ENCODE results near the gene LAMC3.

The LAMC3 gene

DNA sequence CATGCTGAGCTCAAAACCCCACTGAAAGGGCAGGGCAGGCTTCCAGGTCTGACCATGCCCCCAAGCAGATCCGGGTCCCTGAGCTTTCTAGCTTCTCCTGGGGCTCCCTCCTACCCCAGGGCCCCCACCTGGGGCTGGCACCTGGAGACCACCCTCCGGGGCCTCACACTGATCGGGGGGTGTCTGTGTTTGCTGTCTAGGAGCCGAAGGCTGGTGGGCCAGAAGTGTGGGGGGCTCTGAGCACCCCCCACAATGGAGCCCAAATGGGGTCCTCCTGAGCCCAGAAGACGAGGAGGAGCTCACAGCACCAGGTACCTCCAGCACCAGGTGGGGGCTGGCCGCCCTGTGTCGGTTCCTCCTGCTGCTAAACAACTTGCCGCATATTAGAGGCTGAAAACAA is 39.8 kb downstream of the LAMC3 start:
- DNase-seq = no peak

DNA sequence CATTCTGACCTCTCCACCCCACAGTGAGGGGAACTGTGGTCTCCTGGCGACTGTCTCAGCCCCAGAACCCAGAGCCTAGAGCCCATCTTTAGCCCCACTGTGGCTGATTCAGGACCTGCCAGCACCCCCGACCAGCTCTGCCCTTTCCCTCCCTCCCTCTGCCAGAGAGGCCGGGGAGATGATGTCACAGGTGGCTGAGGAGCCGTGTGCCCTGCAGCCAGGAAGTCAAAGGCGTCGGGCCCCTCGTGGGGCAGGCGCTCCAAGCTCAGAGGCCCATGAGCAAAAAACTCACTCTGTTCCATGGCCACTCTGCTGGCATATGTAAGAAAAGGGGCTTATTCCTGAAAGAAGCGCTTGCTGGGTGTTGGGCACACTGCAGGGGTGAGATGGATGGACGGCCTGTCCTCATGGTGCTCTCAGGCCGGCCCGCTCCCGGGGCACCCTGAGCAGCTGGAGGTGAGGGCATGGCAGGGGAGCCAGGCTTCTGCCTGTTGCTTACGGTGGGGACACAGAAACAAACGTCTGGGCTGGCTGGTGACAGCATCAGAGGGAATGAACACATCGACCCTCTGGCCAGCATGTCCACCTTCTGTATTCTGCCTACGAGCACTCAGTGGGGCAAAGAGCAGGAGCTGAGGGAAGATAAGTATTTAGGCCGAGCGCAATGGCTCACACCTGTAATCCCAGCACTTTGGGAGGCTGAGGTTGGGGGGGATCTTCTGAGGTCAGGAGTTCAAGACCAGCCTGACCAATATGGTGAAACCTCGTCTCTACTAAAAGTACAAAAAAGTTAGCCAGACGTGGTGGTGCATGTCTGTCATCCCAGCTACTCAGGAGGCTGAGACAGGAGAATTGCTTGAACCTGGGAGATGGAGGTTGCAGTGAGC is 41.1 kb downstream of the LAMC3 start:
- no peak for DNase-seq

DNA sequence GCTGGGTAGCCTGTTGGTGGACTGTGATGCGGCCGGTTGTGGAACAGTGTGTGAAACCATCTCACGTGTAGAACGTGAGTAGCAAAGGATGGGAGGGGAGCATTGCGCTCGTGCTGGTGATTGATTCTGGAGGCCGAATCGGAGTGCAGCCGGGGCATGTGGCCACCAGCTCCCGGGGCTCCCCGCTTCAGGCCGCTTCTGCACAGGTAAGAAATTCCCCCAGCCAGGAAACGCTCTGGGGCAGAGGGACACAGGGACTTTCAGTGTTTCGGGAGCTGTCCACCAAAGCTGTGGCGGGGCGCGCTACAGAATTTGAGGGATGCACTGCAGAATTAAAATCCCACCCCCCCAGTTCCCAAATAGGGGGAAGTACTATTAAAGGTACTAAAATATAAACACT is 41.9 kb downstream of the LAMC3 start:
- DNase-seq = no peak

DNA sequence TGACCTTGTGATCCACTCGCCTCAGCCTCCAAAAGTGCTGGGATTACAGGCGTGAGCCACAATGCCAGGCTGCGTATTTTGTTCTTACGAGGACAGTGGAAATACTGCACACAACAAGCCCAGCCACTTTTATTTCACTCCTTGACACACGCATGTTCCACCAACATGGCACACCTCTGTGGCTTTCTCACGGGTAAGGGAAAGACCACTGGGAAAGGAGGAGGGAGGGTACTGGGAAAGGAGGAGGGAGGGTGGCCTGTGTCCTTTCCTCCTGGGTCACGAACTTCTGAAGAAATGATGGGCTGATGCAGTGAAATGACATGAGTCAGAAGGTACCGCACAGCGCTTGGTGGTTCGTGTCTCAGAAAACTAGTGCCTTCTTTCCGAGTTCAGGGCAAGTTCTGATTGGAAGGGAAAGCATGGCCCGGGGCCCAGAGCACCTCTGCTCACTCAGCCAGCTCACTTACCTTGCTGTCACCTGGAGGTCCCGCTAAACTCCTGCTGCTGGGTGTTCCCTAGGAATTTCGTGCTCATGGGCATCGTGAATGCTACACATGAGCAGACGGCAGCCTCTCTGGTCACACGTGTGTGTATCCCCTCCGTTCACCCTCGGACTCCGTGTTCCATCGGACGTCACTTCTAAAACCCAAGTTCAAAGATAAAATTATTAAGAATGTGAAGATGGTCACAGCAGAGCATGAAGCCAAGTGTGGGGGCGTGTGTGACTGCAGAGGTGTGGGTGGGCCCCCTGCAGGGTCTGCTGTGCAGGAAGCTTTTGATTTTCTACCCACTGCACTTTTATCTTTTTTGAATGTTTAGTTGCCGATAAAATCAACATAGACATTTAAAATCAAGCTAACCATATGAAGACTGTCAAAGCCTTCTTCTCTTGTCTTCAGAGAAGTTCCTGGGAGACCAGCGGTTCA is 42.9 kb downstream of the LAMC3 start:
- DNase-seq = no peak

GRCh38 chr9:131053896-131054295 is 44.9 kb downstream of the LAMC3 start:
- DNase-seq = no peak

GRCh38 chr9:131056781-131057506 is 48.0 kb downstream of the LAMC3 start:
- no peak for DNase-seq

DNA sequence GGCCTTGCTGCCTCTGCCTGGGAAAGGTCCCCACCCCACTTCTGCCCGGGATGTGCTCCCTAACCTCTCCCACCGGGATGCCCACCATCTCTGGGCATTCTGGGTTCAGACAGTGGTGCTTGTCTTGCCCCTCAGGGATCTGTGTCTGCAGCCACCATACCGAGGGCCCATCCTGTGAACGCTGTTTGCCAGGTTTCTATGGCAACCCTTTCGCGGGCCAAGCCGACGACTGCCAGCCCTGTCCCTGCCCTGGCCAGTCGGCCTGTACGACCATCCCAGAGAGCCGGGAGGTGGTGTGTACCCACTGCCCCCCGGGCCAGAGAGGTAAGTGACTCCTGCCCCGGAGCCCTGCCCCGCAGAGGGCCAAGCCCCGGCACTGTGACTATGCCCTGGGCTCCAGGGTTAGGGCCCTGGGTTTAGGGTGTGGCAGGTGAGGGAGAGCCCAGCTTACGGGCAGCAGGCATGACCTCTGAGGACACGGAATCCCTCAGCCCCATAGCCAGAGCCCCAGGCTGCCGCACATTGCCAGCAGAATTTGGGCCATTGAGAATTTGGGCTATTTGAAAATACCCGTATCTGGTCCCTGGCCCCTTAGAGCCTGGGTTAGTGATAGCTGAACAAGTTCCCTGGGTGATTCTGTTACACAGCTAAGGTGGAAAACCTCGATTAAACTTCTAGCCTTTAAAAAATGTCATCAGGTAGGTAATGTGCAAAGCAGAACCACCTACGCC is 52.1 kb downstream of the LAMC3 start:
- no peak for DNase-seq

DNA sequence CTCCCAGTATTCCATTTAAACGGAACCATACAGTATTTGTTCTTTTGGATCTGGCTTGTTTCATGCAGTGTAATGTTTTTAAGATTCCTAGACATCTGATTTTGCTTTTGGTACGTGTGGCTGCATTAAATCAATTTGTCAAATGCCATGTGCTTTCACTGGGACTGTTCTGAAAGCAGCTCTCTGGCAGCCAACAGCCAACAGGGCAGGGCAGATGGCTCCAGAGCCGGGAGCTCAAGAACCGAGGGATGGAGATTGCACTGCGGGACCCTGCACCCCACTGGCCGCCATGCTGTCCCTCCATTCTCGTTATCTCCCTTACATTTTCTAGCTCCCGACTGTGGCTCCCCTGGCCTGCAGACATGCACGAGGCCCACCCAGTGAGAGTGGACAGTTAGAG is 54.0 kb downstream of the LAMC3 start:
- DNase-seq = no peak

GRCh38 chr9:131065599-131065998 is 56.6 kb downstream of the LAMC3 start:
- no peak for DNase-seq

- no peak for DNase-seq
These were observed 58.7 kb downstream of the LAMC3 start for GRCh38 chr9:131067625-131068024.

- no peak for DNase-seq
These were observed 59.3 kb downstream of the LAMC3 start for GRCh38 chr9:131068076-131068816.

DNA sequence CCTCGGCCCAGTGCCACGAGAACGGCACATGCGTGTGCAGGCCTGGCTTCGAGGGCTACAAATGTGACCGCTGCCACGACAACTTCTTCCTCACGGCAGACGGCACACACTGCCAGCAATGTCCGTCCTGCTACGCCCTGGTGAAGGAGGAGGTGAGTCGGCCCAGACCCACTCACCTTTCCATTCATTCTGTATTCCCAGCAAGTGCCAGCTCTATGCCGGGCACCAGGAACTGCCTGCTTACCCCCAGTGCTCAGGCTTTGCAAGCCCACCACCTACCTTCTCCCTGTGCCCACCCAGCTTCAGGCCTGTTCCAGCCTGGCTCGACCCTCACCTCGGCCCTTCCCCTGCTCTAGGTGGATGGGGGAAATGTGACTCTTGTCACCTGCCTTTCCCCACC is 60.7 kb downstream of the LAMC3 start:
- DNase-seq = no peak

- no peak for DNase-seq
These were observed 63.3 kb downstream of the LAMC3 start for GRCh38 chr9:131072107-131072870.

DNA sequence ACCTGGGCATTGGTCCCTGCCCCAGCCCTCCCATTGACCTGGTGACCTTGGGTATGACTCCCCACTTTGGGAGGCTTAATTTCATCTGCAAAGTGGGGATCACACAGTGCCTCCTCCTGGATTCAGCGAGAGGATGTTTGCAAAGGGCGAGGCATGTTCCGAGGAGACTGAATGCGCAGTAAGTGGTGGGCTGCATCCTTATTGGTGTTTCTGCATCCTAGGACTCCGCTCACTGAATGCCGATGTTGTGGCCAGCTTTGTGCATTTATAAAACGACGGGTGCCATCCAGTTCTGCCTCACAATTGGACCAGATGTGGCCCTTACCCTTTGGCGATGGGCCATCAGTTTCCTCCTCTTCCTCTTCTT is 63.9 kb downstream of the LAMC3 start:
- DNase-seq = no peak

DNA sequence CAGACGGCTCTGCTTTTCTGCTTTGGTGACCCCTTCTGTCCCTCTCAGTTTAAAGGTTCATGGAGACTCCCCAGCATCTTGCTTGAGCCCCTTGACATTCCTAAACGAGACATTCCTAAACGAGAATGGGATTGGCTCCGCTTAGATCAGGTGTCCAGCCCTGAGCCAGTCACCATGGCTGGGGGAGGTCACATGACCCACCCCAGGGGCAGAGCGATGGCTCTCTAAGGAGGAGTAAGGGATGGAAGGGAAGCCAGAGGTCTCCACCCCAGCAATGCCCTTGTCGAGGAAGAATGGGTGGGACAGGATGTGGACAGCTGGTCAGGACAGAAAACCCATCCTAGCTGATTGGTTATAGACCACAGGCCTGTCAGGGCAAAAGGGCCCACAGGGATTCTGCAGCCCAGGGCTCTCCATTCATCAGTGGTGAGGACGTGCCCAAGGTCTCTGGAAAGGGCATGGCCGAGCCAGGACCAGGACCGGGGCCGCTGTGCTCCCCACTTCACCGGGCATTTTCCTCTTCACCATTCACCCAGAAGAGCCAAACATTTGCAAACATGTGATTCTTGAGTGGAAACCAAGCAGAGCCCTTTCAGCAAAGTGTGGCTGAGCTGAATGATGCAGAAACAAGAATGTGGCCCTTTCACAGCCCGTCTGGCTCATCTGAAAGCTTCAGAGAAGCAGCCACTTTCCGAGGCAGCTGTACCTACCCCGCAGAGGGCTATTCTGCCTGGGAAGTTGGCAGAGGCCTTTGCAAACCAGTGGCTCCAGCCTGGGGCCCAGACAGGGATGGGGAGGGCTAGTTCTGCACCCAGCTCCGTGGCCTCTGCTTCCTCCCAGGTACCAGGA is 67.6 kb downstream of the LAMC3 start:
- DNase-seq = no peak

- DNase-seq = no peak
These were observed 69.7 kb downstream of the LAMC3 start for GRCh38 chr9:131078427-131079366.

GRCh38 chr9:131080589-131080988 is 71.6 kb downstream of the LAMC3 start:
- no peak for DNase-seq

DNA sequence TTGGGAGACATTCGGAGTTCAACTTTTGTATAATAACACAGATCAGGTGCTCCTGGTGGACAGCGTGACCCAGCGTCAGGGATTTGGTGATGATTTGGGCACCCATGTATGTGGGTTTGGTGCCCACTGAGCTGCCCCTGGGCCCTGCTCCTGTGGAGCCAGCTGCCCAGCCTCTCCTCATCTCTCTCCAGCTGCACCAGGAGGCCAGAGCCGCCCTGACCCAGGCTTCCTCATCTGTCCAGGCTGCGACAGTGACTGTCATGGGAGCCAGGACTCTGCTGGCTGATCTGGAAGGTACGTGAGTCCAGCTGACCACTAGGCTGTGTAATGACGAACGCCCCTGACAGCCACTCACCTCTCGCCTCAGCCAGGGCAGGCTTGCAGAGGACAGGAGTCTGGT is 72.9 kb downstream of the LAMC3 start:
- no peak for DNase-seq

Data from activated CD8-positive, alpha-beta memory T cell treated with anti-CD3 and anti-CD28 coated beads, Interleukin-2, amount 50 U/mL, for 48 hours (primary cell).